Mammary epithelial cell (primary cell): ENCODE results near the gene ENOX1.

Source experiments
- CTCF ChIP-seq, 2 donors: IDR thresholded peaks in 1 of 2; conservative IDR thresholded peaks in 1 of 2; 2 replicates each; pipeline ENCODE4 v1.5.1; 2011 to 2012; ENCODE audit warnings: inconsistent platforms in 2 of 2, low read length in 2 of 2, mild to moderate bottlenecking in 2 of 2, control low read depth in 1 of 2, low read depth in 1 of 2; ENCODE audit not compliant: insufficient read depth in 1 of 2; ENCODE audit errors: extremely low read depth in 1 of 2
- EZH2 ChIP-seq: IDR thresholded peaks from 2 replicates; pipeline ENCODE4 v1.6.1; 2012; ENCODE audit warnings: low read length, inconsistent platforms, borderline replicate concordance

GRCh38 chr13:43237616-43238015, 549.2 kb downstream of the ENOX1 start:
- TF ChIP-seq CTCF (conservative IDR thresholded peaks at IDR 0.05 in 1 of 2, IDR thresholded peaks at IDR 0.05 in 1 of 2; ENCODE audit: extremely low read depth in 1 of 2, insufficient read depth in 1 of 2, low read depth in 1 of 2, low read length in 2 of 2) (no peak), EZH2 (no peak)
